D721Med (cell line): Measurements from ENCODE around the gene BCO2.

ENCODE experiments used
- DNase-seq: peaks from one replicate; pipeline ENCODE4 v3.0.0; 2011; ENCODE audit warnings: low spot score; ENCODE audit not compliant: insufficient read length
- FAIRE-seq: peaks from 2 replicates; lab custom pipeline; 2011; peaks lifted over from hg19 to GRCh38; lab: Jason Lieb, UNC
- CTCF ChIP-seq: IDR thresholded peaks from 2 replicates; pipeline ENCODE4 v1.5.1; 2012; ENCODE audit warnings: mild to moderate bottlenecking, control low read depth; ENCODE audit not compliant: insufficient read depth; ENCODE audit errors: missing control alignments

BCO2 gene

GRCh38 chr11:112143597-112143996 is 31.7 kb upstream of the BCO2 start:
- TF ChIP-seq CTCF: no peak
- no peak for FAIRE-seq
- DNase-seq: no peak

- no peak for TF ChIP-seq CTCF
- DNase-seq (no peak), FAIRE-seq (no peak)
These were observed 24.8 kb upstream of the BCO2 start for GRCh38 chr11:112150517-112150916.

GRCh38 chr11:112156153-112156955 is 19.0 kb upstream of the BCO2 start:
- no peak for TF ChIP-seq CTCF
- FAIRE-seq: no peak
- no peak for DNase-seq

GRCh38 chr11:112156956-112157766 is 18.2 kb upstream of the BCO2 start:
- FAIRE-seq: no peak
- no peak for DNase-seq

GRCh38 chr11:112159098-112160065 is 15.9 kb upstream of the BCO2 start:
- DNase-seq: no peak
- no peak for TF ChIP-seq CTCF
- FAIRE-seq: no peak

More at GRCh38 chr11:112156956-112157766, 18.2 kb upstream of the BCO2 start:
- no peak for TF ChIP-seq CTCF

- no peak for TF ChIP-seq CTCF
- DNase-seq: no peak
- FAIRE-seq: no peak
These were observed 15.0 kb upstream of the BCO2 start for GRCh38 chr11:112160091-112160848.
